Hepatocyte (in vitro differentiated cells): ENCODE measurements around the gene SOX13.

Source experiments
- CTCF ChIP-seq: fragments of 200-600 bp; sonication (generic); IDR thresholded peaks from 2 replicates; pipeline ENCODE4 v1.5.1; 2016; ENCODE audit warnings: antibody characterized with exemption, mild to moderate bottlenecking; ENCODE audit not compliant: poor library complexity
- EZH2phosphoT487 ChIP-seq: fragments of 200-600 bp; sonication (generic); IDR thresholded peaks from one replicate; pipeline ENCODE4 v1.6.1; 2018; ENCODE audit warnings: antibody characterized with exemption, mild to moderate bottlenecking, low read depth, moderate library complexity; ENCODE audit not compliant: unreplicated experiment, severe bottlenecking

GRCh38 chr1:204169858-204170257 lies 96.9 kb downstream of the SOX13 start:
- TF ChIP-seq EZH2phosphoT487 (no peak), CTCF (no peak)
